H1 (cell line): ENCODE results near the gene C2orf78. TPM values are rescaled to one million over a fixed set of nuclear protein-coding genes. Genes with fewer than 3 reads are reported as not detected.

Source experiments
- CTCF ChIA-PET: fragments of 300-600 bp; sonication (Branson Sonifier 250); formaldehyde crosslinking; loops from one replicate; lab custom pipeline; 2021; ENCODE audit not compliant: partially characterized antibody; lab: Charles Lee
- POLR2A ChIA-PET: fragments of 300-600 bp; sonication (Branson Sonifier 250); formaldehyde crosslinking; loops from one replicate; lab custom pipeline; 2021; ENCODE audit warnings: inconsistent platforms; ENCODE audit not compliant: partially characterized antibody; lab: Charles Lee
- DNase-seq, 2 experiments: peaks; one replicate each; pipeline versions ENCODE4 v3.0.0 to v3.0.0-alpha.2; 2010 to 2022; ENCODE audit warnings: low spot score in 2 of 2, low read depth in 1 of 2, mixed read lengths in 1 of 2
- FAIRE-seq: peaks from 2 replicates; lab custom pipeline; 2011; peaks lifted over from hg19 to GRCh38; lab: Jason Lieb, UNC
- H2AFZ ChIP-seq: 2 replicates; pipeline ENCODE4 v1.8.1; 2012; ENCODE audit warnings: low read length, inconsistent platforms
- H2AK5ac ChIP-seq: 2 replicates; pipeline ENCODE4 v1.6.1; 2013; ENCODE audit warnings: low read depth, low read length
- H2BK120ac ChIP-seq: replicated peaks from 2 replicates; pipeline ENCODE3; 2013; ENCODE audit warnings: low read depth, low read length, inconsistent platforms
- H2BK12ac ChIP-seq: 2 replicates; pipeline ENCODE4 v1.6.1; 2013; ENCODE audit warnings: low read depth, low read length
- H2BK15ac ChIP-seq: 2 replicates; pipeline ENCODE4 v1.6.1; 2013; ENCODE audit warnings: low read length
- H2BK20ac ChIP-seq: 2 replicates; pipeline ENCODE4 v1.6.1; 2013; ENCODE audit warnings: low read length
- H2BK5ac ChIP-seq: 2 replicates; pipeline ENCODE4 v1.6.1; 2013; ENCODE audit warnings: low read depth, low read length
- H3K14ac ChIP-seq: 2 replicates; pipeline ENCODE4 v1.6.1; 2013; ENCODE audit warnings: inconsistent platforms; ENCODE audit not compliant: insufficient read length
- H3K18ac ChIP-seq: 2 replicates; pipeline ENCODE4 v1.6.1; 2013; ENCODE audit warnings: low read length; ENCODE audit errors: extremely low read depth
- H3K23ac ChIP-seq: 2 replicates; pipeline ENCODE4 v1.6.1; 2013; ENCODE audit warnings: inconsistent platforms; ENCODE audit not compliant: insufficient read length
- H3K23me2 ChIP-seq: 2 replicates; pipeline ENCODE4 v1.6.1; 2013; ENCODE audit warnings: low read depth, low read length
- H3K27ac ChIP-seq: 2 replicates; pipeline ENCODE4 v1.6.1; 2011; ENCODE audit warnings: low read depth, low read length, inconsistent platforms
- H3K27me3 ChIP-seq, 4 experiments: replicated peaks in 1 of 4; 1 replicate in 1 of 4; 2 replicates in 3 of 4; pipeline versions ENCODE4 v1.6.1 to v1.8.1; 2011 to 2013; ENCODE audit warnings: low read length in 3 of 4, mild to moderate bottlenecking in 3 of 4, inconsistent platforms in 2 of 4, mixed read lengths in 2 of 4, moderate library complexity in 1 of 4; ENCODE audit not compliant: control insufficient read depth in 3 of 4, insufficient read depth in 3 of 4; ENCODE audit errors: extremely low read depth in 1 of 4
- H3K36me3 ChIP-seq, 4 experiments: 2 replicates each; pipeline versions ENCODE4 v1.6.1 to v1.8.1; 2011 to 2013; ENCODE audit warnings: mild to moderate bottlenecking in 4 of 4, low read length in 3 of 4, moderate library complexity in 2 of 4, control low read depth in 1 of 4, inconsistent platforms in 1 of 4; ENCODE audit not compliant: insufficient read depth in 4 of 4, control insufficient read depth in 2 of 4
- H3K4ac ChIP-seq: replicated peaks from 2 replicates; pipeline ENCODE3; 2013; ENCODE audit warnings: low read length, low read depth, mixed read lengths, inconsistent platforms; ENCODE audit not compliant: insufficient read length
- H3K4me1 ChIP-seq, 4 experiments: replicated peaks in 1 of 4; 1 replicate in 1 of 4; 2 replicates in 3 of 4; pipeline versions ENCODE4 v1.6.1 to v1.8.1; 2011 to 2013; ENCODE audit warnings: low read length in 3 of 4, inconsistent platforms in 2 of 4, mixed read lengths in 1 of 4; ENCODE audit not compliant: insufficient read depth in 4 of 4, control insufficient read depth in 3 of 4
- H3K4me2 ChIP-seq, 2 experiments: 2 replicates each; pipeline versions ENCODE4 v1.6.1 to v1.8.1; 2011 to 2013; ENCODE audit warnings: low read depth in 2 of 2, low read length in 2 of 2, control low read depth in 1 of 2, inconsistent platforms in 1 of 2, mild to moderate bottlenecking in 1 of 2; ENCODE audit not compliant: insufficient read depth in 1 of 2
- H3K4me3 ChIP-seq, 4 experiments: fragments of 200-600, 300-600 bp in 1 of 4; sonication (generic), shearing (Covaris generic), sonication (Bioruptor Twin) in 1 of 4; 2 replicates each; pipeline versions ENCODE4 v1.5.1 to v1.8.1; 2011 to 2016; ENCODE audit warnings: low read length in 4 of 4, low read depth in 3 of 4, control low read depth in 2 of 4, inconsistent platforms in 2 of 4, mild to moderate bottlenecking in 2 of 4, mixed read lengths in 1 of 4, moderate library complexity in 1 of 4; ENCODE audit not compliant: insufficient read depth in 2 of 4; ENCODE audit errors: extremely low read depth in 1 of 4
- H3K56ac ChIP-seq: replicated peaks from 2 replicates; pipeline ENCODE3; 2013; ENCODE audit warnings: low read depth, mild to moderate bottlenecking, mixed read lengths, low read length, inconsistent platforms; ENCODE audit not compliant: insufficient read length
- H3K79me1 ChIP-seq: 2 replicates; pipeline ENCODE4 v1.6.1; 2013; ENCODE audit warnings: low read depth, low read length, control low read depth
- H3K79me2 ChIP-seq, 2 experiments: 2 replicates each; pipeline versions ENCODE4 v1.6.1 to v1.8.1; 2012 to 2013; ENCODE audit warnings: low read length in 2 of 2, mild to moderate bottlenecking in 2 of 2, inconsistent platforms in 1 of 2; ENCODE audit not compliant: insufficient read depth in 2 of 2, control insufficient read depth in 1 of 2
- H3K9ac ChIP-seq, 4 experiments: replicated peaks in 1 of 4; 1 replicate in 1 of 4; 2 replicates in 3 of 4; pipeline versions ENCODE4 v1.6.1 to v1.8.1; 2011 to 2013; ENCODE audit warnings: low read depth in 3 of 4, low read length in 3 of 4, control low read depth in 2 of 4, mild to moderate bottlenecking in 2 of 4, moderate library complexity in 2 of 4, inconsistent platforms in 1 of 4; ENCODE audit errors: extremely low read depth in 1 of 4
- H3K9me3 ChIP-seq, 2 experiments: 2 replicates each; pipeline versions ENCODE4 v1.6.1 to v1.8.1; 2012 to 2013; ENCODE audit warnings: mild to moderate bottlenecking in 2 of 2, moderate library complexity in 2 of 2, control low read depth in 1 of 2, inconsistent platforms in 1 of 2, low read depth in 1 of 2, low read length in 1 of 2, mixed read lengths in 1 of 2; ENCODE audit not compliant: insufficient read depth in 2 of 2
- H4K20me1 ChIP-seq, 2 experiments: replicated peaks in 1 of 2; 2 replicates each; pipeline versions ENCODE3 to v1.8.1; 2011 to 2013; ENCODE audit warnings: inconsistent platforms in 2 of 2, low read length in 2 of 2, mild to moderate bottlenecking in 1 of 2; ENCODE audit not compliant: insufficient read depth in 2 of 2, control insufficient read depth in 1 of 2
- H4K5ac ChIP-seq: 2 replicates; pipeline ENCODE4 v1.6.1; 2013; ENCODE audit warnings: low read length, low read depth, mixed read lengths, inconsistent platforms; ENCODE audit not compliant: insufficient read length
- H4K8ac ChIP-seq: 2 replicates; pipeline ENCODE4 v1.8.0; 2013; ENCODE audit warnings: mild to moderate bottlenecking, moderate library complexity, low read length, inconsistent platforms; ENCODE audit not compliant: insufficient read depth; ENCODE audit errors: extremely low read depth
- H4K91ac ChIP-seq: replicated peaks from 2 replicates; pipeline ENCODE3; 2013; ENCODE audit warnings: low read length, mixed read lengths, inconsistent platforms; ENCODE audit not compliant: insufficient read length
- CTBP2 ChIP-seq: IDR thresholded peaks from 2 replicates; pipeline ENCODE4 v1.7.0; 2011; ENCODE audit warnings: borderline replicate concordance, mild to moderate bottlenecking, moderate library complexity, mixed read lengths, low read length; ENCODE audit not compliant: insufficient read depth, insufficient read length
- CTCF ChIP-seq, 3 experiments: IDR thresholded peaks; 1 replicate in 2 of 3; 2 replicates in 1 of 3; pipeline versions ENCODE4 v1.5.1 to v1.6.1; 2011; ENCODE audit warnings: low read length in 3 of 3, mild to moderate bottlenecking in 3 of 3, inconsistent platforms in 2 of 3, low read depth in 1 of 3, moderate library complexity in 1 of 3; ENCODE audit not compliant: insufficient read depth in 1 of 3; ENCODE audit errors: control extremely low read depth in 1 of 3
- GABPA ChIP-seq: IDR thresholded peaks from 2 replicates; pipeline ENCODE4 v1.6.1; 2011; ENCODE audit warnings: mild to moderate bottlenecking, low read length, moderate library complexity, borderline replicate concordance; ENCODE audit not compliant: insufficient read depth
- HDAC2 ChIP-seq, 2 experiments: fragments of 300-600 bp in 1 of 2; sonication (generic) in 1 of 2; IDR thresholded peaks; 2 replicates each; pipeline ENCODE4 v1.6.1; 2011 to 2012; ENCODE audit warnings: low read depth in 2 of 2, low read length in 2 of 2, mild to moderate bottlenecking in 2 of 2, moderate library complexity in 2 of 2, borderline replicate concordance in 1 of 2, inconsistent platforms in 1 of 2
- KDM5A ChIP-seq: fragments of 200-600 bp; IDR thresholded peaks from 2 replicates; pipeline ENCODE4 v1.7.1; 2012; ENCODE audit warnings: mild to moderate bottlenecking, low read length, inconsistent platforms, mixed read lengths
- POLR2A ChIP-seq, 2 experiments: IDR thresholded peaks; 1 replicate in 1 of 2; 2 replicates in 1 of 2; pipeline ENCODE4 v1.6.1; 2011; ENCODE audit warnings: low read depth in 2 of 2, low read length in 2 of 2, mild to moderate bottlenecking in 2 of 2; ENCODE audit errors: control extremely low read depth in 1 of 2
- SAP30 ChIP-seq: fragments of 300-600 bp; sonication (generic); IDR thresholded peaks from 2 replicates; pipeline ENCODE4 v1.7.1; 2012; ENCODE audit warnings: low read length, moderate library complexity, mild to moderate bottlenecking, inconsistent platforms; ENCODE audit not compliant: insufficient read depth, insufficient replicate concordance
- SIX5 ChIP-seq: IDR thresholded peaks from 2 replicates; pipeline ENCODE4 v1.6.1; 2011; ENCODE audit warnings: mild to moderate bottlenecking, low read depth, low read length
- SRF ChIP-seq: IDR thresholded peaks from 2 replicates; pipeline ENCODE4 v1.6.1; 2011; ENCODE audit warnings: mild to moderate bottlenecking, low read depth, low read length, moderate library complexity
- WGBS, 2 experiments: shearing (Covaris generic) in 1 of 2; methylation state at CpG; one replicate each; pipeline versions ENCODE4 v1.1.6 to v1.1.7; 2013 to 2015; ENCODE audit warnings: low lambda C conversion rate in 2 of 2, mixed read lengths in 2 of 2, inconsistent platforms in 1 of 2, low coverage in 1 of 2, missing lambda C conversion rate in 1 of 2; ENCODE audit not compliant: insufficient replicate concordance in 2 of 2, insufficient coverage in 1 of 2, insufficient read length in 1 of 2; ENCODE audit errors: extremely low coverage in 1 of 2, missing lambda C conversion rate in 1 of 2; 5-methylcytosine and 5-hydroxymethylcytosine counted together
- polyA plus RNA-seq, 7 experiments: library from polyadenylated mRNA; depleted of rRNA in 3 of 7; stranded (reverse) in 5 of 7; unstranded in 2 of 7; fragments of >200 nt in 5 of 7; fragments of 200-250 nt in 2 of 7; gene quantifications; 1 replicate in 5 of 7; 2 replicates in 1 of 7; 4 replicates in 1 of 7; pipeline versions ENCODE4 v1.2.1 to v1.2.3, GENCODE V29; 2011 to 2013; ENCODE audit warnings: missing spikeins in 2 of 7, mixed read lengths in 2 of 7
- total RNA-seq: library from RNA; stranded (reverse); fragmentation: NEBNext Ultra II Directional; extraction: Animal tissue kit (Norgen Biotek cat#: 25700); gene quantifications from 2 replicates; pipeline ENCODE4 v1.2.1, GENCODE V29; 2021
- TF ChIP-seq, protein P1 (sequence below): IDR thresholded peaks from 2 replicates; pipeline ENCODE4 v1.6.1; 2011; ENCODE audit warnings: low read depth, mild to moderate bottlenecking, low read length; ENCODE audit not compliant: insufficient read depth

The C2orf78 gene
- total and polyA plus RNA-seq, 2 of the 8 experiments (the other 6 are each of a cell fraction or from before 2014, with no cell fraction given) = 0.39 to 0.89 TPM

DNA sequence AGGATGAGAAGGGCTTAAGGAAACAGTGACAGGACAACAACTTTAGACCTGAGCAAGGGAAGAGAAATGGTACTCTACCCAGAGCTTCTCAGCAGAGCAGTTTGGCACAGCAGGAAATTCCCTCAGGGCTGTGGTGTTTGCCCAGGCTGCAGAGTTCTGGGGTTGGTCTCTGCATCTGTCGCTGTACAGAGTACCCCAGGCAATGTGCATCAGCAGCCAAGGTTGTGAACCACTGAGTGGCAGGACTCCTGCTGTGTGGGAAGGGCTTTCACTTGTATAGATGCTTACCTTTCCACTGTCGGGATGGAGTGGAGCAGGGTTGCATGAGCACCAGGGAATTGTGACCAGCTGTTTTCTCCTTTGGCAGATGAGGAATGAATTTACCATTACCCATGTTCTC lies 66.0 kb downstream of the C2orf78 start:
- Histone ChIP-seq H2BK5ac (no peak overlapping the region), H3K56ac (no peak overlapping the region), H3K4me1 (no peaks in the 10 kb centered on the region), H2BK20ac (no peak overlapping the region), H4K20me1 (peaks cover 0 to 2% of the 10 kb centered on the region in 2 experiments), H3K23me2 (no peaks in the 10 kb centered on the region; the same call in 1 of the 2 replicates), H4K8ac (no peak overlapping the region; the same call in 1 of the 2 replicates), H3K9ac (no peak overlapping the region), H3K27ac (no peak overlapping the region), H3K4ac (no peak overlapping the region), H4K91ac (no peak overlapping the region), H2BK120ac (no peak overlapping the region), H2AFZ (no peak overlapping the region), H3K4me3 (no peak overlapping the region), H3K27me3 (no peaks in the 10 kb centered on the region), H3K9me3 (no peaks in the 10 kb centered on the region), H3K14ac (no peak overlapping the region), H3K4me2 (no peak overlapping the region), H3K23ac (no peak overlapping the region), H3K36me3 (peaks cover 16 to 80% (median 57%) of the 10 kb centered on the region in 4 experiments), H3K79me1 (no peaks in the 10 kb centered on the region), H2BK15ac (no peak overlapping the region), H4K5ac (no peak overlapping the region), H2AK5ac (no peak overlapping the region), H2BK12ac (no peak overlapping the region), H3K79me2 (no peaks in the 10 kb centered on the region), H3K18ac (no peak overlapping the region)
- POLR2A ChIA-PET = interaction anchor here (1.3 kb wide), 1 partner anchor 11 kb away, joined by 3 read pairs; no protein-coding TSS in a partner anchor
- WGBS, 2 experiments = 82% methylated on average over 2 of the region's 2 CpGs; no CpG with 5 or more reads in 1 of the 2 experiments
- CTCF ChIA-PET = interaction anchor here (0.9 to 1.7 kb wide), 2 partner anchors 23 to 392 kb away, joined by 3 read pairs; no protein-coding TSS in a partner anchor
- DNase-seq (no peak), FAIRE-seq (no peak)
- TF ChIP-seq CTCF (IDR thresholded peaks at IDR 0.05; ENCODE audit: control extremely low read depth in 1 of 3, insufficient read depth in 1 of 3, low read depth in 1 of 3, low read length in 3 of 3) (no peak), KDM5A (no peak), GABPA (no peak), POLR2A (IDR thresholded peaks at IDR 0.05; ENCODE audit: control extremely low read depth in 1 of 2, low read depth in 2 of 2, low read length in 2 of 2) (no peak), HDAC2 (IDR thresholded peaks at IDR 0.05; ENCODE audit: borderline replicate concordance in 1 of 2, low read depth in 2 of 2, low read length in 2 of 2) (no peak), CTBP2 (no peak), SAP30 (no peak), SRF (no peak), SIX5 (no peak)
- TF ChIP-seq, protein P1, sequence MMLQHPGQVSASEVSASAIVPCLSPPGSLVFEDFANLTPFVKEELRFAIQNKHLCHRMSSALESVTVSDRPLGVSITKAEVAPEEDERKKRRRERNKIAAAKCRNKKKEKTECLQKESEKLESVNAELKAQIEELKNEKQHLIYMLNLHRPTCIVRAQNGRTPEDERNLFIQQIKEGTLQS = no peak
